ENCODE measurements around the gene MSMO1. TPM values are rescaled to one million over a fixed set of nuclear protein-coding genes. Genes with fewer than 3 reads are reported as not detected.
A peak's percentile ranks its signal among the peaks of the same experiment; 100 is the strongest.
"Not testable (repeated sequence)": the region's sequence is repeated elsewhere in the genome, so short reads cannot be mapped to it uniquely, and the experiment has no call there.

The MSMO1 gene
- total and polyA plus RNA-seq, 4 donors: 11.2 to 34.1 (median 19.1) TPM

DNA sequence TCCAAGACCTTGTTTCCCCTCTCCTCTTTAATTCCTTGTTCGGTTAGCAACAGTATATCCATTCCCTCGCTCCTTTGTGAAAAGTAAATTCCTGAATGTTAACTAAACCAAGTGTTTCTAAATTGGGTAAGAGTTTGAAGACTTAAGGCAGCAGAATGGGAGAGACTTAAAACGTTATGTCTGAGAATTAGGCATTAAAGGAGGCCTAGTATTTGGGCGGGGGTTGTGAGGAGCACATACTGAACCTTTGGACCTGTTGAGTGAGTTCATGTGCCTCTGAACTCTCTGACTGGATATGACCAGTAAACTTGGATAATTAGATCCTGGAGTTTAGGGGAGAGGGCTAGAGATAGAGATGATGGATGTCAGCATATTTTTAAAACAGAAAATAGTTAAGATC is 1.2 kb downstream of the MSMO1 start:
- intact Hi-C loops (cut with DNase I): loop anchor here in 1 of 2 donors (10.0 kb wide), 1 partner anchor 124 kb away; the partner anchor contains the start of gene KLHL2
- H3K4me3 ChIP-seq (ENCODE audit: low read length in 2 of 2): peak overlapping the region in 1 of 2 donors; percentile 3
- ATAC-seq (ENCODE audit: low FRiP score) (no peak), DNase-seq (no peak)
- H3K36me3 ChIP-seq (ENCODE audit: control insufficient read depth in 1 of 2, insufficient read depth in 2 of 2, low read length in 1 of 2): no peaks in the 10 kb centered on the region
- 14 to 20% methylated on average over 4 of the region's 4 CpGs for WGBS, 2 donors
- no peak overlapping the region for H3K27ac ChIP-seq (ENCODE audit: low read depth in 1 of 2, low read length in 2 of 2)
- H3K27me3 ChIP-seq (ENCODE audit: control insufficient read depth in 1 of 2, insufficient read depth in 2 of 2, low read length in 1 of 2): no peaks in the 10 kb centered on the region
- peaks cover 0 to 2% of the 10 kb centered on the region in 2 donors for H3K4me1 ChIP-seq (ENCODE audit: control insufficient read depth in 1 of 2, insufficient read depth in 2 of 2, low read length in 2 of 2)
- H3K9me3 ChIP-seq (ENCODE audit: control insufficient read depth, low read length): no peaks in the 10 kb centered on the region

DNA sequence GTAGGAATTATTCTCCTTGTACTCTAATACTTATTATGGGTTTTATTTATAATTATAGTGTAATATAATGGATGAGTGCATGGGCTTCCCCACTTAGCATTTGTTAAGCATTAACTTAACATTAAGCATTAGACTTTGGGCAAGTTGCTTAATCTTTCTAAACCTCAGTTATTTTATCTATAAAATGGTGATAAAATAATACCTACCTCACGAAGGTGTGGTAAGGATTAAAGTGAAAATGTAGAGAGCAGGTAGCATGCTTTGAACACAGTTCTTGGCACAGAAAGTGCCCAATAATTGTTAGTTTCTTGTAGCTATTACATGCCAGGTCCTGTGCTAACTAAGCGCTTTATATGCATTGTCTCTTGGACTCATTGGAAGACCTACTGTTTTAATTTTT is 2.6 kb downstream of the MSMO1 start:
- Histone ChIP-seq H3K4me3 (ENCODE audit: low read length in 2 of 2) (no peak overlapping the region), H3K27ac (ENCODE audit: low read depth in 1 of 2, low read length in 2 of 2) (no peak overlapping the region), H3K36me3 (ENCODE audit: control insufficient read depth in 1 of 2, insufficient read depth in 2 of 2, low read length in 1 of 2) (no peaks in the 10 kb centered on the region), H3K27me3 (ENCODE audit: control insufficient read depth in 1 of 2, insufficient read depth in 2 of 2, low read length in 1 of 2) (no peaks in the 10 kb centered on the region), H3K9me3 (ENCODE audit: control insufficient read depth, low read length) (no peaks in the 10 kb centered on the region), H3K4me1 (ENCODE audit: control insufficient read depth in 1 of 2, insufficient read depth in 2 of 2, low read length in 2 of 2) (peaks cover 0 to 2% of the 10 kb centered on the region in 2 donors)
- 95 to 97% methylated on average over 2 of the region's 2 CpGs for WGBS, 2 donors
- no peak for ATAC-seq (ENCODE audit: low FRiP score)
- no peak for DNase-seq
- intact Hi-C loops (cut with DNase I): no loop called here

DNA sequence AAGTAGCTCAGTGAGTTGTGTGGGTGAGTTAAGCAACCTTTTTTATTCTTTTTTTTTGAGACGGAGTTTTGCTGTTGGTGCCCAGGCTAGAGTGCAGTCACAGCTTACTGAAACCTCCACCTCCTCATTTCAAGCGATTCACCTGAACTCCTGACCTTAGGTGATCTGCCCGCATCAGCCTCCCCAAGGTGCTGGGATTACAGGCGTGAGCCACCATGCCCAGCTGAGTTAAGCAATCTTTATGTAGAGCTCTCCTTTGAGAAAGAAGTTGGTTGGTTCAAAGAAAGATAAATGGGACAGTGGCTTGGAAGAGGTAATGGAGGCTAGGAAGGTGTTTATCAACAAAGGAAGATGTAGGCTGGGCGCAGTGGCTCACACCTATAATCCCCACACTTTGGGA is 3.2 kb downstream of the MSMO1 start:
- Histone ChIP-seq H3K27ac (ENCODE audit: low read depth in 1 of 2, low read length in 2 of 2) (no peak overlapping the region), H3K27me3 (ENCODE audit: control insufficient read depth in 1 of 2, insufficient read depth in 2 of 2, low read length in 1 of 2) (no peaks in the 10 kb centered on the region), H3K4me1 (ENCODE audit: control insufficient read depth in 1 of 2, insufficient read depth in 2 of 2, low read length in 2 of 2) (peaks cover 0 to 2% of the 10 kb centered on the region in 2 donors), H3K4me3 (ENCODE audit: low read length in 2 of 2) (no peak overlapping the region), H3K9me3 (ENCODE audit: control insufficient read depth, low read length) (no peaks in the 10 kb centered on the region), H3K36me3 (ENCODE audit: control insufficient read depth in 1 of 2, insufficient read depth in 2 of 2, low read length in 1 of 2) (no peaks in the 10 kb centered on the region)
- no peak for DNase-seq
- WGBS, 2 donors: 85 to 88% methylated on average over 5 of the region's 5 CpGs
- intact Hi-C loops (cut with DNase I): no loop called here
- ATAC-seq (ENCODE audit: low FRiP score): no peak

DNA sequence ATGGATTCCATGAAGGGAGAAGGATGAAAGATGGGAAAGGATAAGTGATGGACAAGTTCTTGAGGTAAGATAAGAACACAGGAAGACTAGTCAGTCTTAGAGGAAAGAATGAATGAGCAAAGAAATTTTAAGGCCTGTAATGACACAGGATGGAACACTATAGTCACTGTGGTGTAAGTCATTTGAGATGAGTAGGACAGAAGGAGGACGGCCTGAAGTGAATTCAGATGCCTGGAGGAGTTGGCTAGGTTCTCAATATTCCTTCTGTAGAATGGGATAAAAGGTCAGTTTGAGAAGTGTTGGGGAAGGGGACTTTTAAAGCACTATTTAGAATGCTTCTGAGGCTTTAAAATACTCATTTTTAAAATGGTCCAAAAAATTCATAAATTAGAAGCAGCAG is 3.9 kb downstream of the MSMO1 start:
- WGBS, 2 donors: 86 to 89% methylated on average over 1 of the region's 1 CpG
- ATAC-seq (ENCODE audit: low FRiP score) (no peak), DNase-seq (no peak)
- Histone ChIP-seq H3K4me3 (ENCODE audit: low read length in 2 of 2) (no peak overlapping the region), H3K27me3 (ENCODE audit: control insufficient read depth in 1 of 2, insufficient read depth in 2 of 2, low read length in 1 of 2) (no peaks in the 10 kb centered on the region), H3K27ac (ENCODE audit: low read depth in 1 of 2, low read length in 2 of 2) (no peak overlapping the region), H3K4me1 (ENCODE audit: control insufficient read depth in 1 of 2, insufficient read depth in 2 of 2, low read length in 2 of 2) (peaks cover 0 to 2% of the 10 kb centered on the region in 2 donors), H3K36me3 (ENCODE audit: control insufficient read depth in 1 of 2, insufficient read depth in 2 of 2, low read length in 1 of 2) (no peaks in the 10 kb centered on the region), H3K9me3 (ENCODE audit: control insufficient read depth, low read length) (no peaks in the 10 kb centered on the region)
- intact Hi-C loops (cut with DNase I): no loop called here

DNA sequence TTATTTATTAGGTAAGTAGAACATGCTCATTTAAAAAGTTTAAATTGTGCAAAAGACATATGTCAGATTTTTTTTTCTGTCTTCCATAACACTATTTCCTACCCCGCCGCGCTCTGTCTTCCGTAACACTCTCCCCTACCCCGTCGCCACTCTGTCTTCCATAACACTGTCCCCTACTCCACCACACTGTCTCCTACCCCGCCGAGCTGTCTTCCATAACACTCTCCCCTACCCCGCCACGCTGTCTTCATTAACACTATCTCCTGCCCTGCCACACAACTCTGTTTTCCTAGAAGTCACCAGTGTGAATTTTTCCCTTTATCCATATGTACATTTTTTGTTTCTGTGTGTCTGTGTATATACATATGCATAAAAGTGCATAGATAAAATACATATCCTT is 4.4 kb downstream of the MSMO1 start:
- no peak for ATAC-seq (ENCODE audit: low FRiP score)
- Histone ChIP-seq H3K4me3 (ENCODE audit: low read length in 2 of 2) (no peak overlapping the region), H3K27ac (ENCODE audit: low read depth in 1 of 2, low read length in 2 of 2) (no peak overlapping the region), H3K27me3 (ENCODE audit: control insufficient read depth in 1 of 2, insufficient read depth in 2 of 2, low read length in 1 of 2) (no peaks in the 10 kb centered on the region), H3K9me3 (ENCODE audit: control insufficient read depth, low read length) (no peaks in the 10 kb centered on the region), H3K4me1 (ENCODE audit: control insufficient read depth in 1 of 2, insufficient read depth in 2 of 2, low read length in 2 of 2) (peaks cover 2 to 3% of the 10 kb centered on the region in 2 donors), H3K36me3 (ENCODE audit: control insufficient read depth in 1 of 2, insufficient read depth in 2 of 2, low read length in 1 of 2) (no peaks in the 10 kb centered on the region)
- 70 to 81% methylated on average over 10 of the region's 10 CpGs for WGBS, 2 donors
- DNase-seq: no peak
- intact Hi-C loops (cut with DNase I): no loop called here

DNA sequence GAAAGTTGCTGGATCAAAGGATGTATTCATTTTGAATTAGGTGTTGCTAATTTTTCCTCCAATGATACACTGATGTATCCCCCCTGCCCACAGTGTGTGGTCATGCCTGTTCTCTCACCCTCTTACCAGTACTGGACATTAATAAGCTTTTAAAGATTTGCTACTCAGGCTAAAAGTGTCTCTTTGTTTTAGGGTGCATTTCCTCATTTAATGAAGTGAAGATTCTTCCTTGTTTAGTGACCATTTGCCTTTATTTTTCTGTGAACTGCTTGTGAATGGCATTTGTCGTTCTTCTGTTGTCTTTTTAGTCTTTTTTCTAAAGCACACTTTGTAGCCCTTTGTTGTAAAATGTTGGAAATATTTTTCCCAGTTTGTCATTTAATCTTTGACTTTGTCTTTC is 5.0 kb downstream of the MSMO1 start:
- intact Hi-C loops (cut with DNase I): no loop called here
- Histone ChIP-seq H3K27ac (ENCODE audit: low read depth in 1 of 2, low read length in 2 of 2) (no peak overlapping the region), H3K36me3 (ENCODE audit: control insufficient read depth in 1 of 2, insufficient read depth in 2 of 2, low read length in 1 of 2) (no peaks in the 10 kb centered on the region), H3K27me3 (ENCODE audit: control insufficient read depth in 1 of 2, insufficient read depth in 2 of 2, low read length in 1 of 2) (no peaks in the 10 kb centered on the region), H3K4me1 (ENCODE audit: control insufficient read depth in 1 of 2, insufficient read depth in 2 of 2, low read length in 2 of 2) (peaks cover 2 to 7% of the 10 kb centered on the region in 2 donors), H3K9me3 (ENCODE audit: control insufficient read depth, low read length) (no peaks in the 10 kb centered on the region), H3K4me3 (ENCODE audit: low read length in 2 of 2) (no peak overlapping the region)
- WGBS, 2 donors: 39 to 50% methylated on average over 1 of the region's 1 CpG
- ATAC-seq (ENCODE audit: low FRiP score) (no peak), DNase-seq (no peak)

DNA sequence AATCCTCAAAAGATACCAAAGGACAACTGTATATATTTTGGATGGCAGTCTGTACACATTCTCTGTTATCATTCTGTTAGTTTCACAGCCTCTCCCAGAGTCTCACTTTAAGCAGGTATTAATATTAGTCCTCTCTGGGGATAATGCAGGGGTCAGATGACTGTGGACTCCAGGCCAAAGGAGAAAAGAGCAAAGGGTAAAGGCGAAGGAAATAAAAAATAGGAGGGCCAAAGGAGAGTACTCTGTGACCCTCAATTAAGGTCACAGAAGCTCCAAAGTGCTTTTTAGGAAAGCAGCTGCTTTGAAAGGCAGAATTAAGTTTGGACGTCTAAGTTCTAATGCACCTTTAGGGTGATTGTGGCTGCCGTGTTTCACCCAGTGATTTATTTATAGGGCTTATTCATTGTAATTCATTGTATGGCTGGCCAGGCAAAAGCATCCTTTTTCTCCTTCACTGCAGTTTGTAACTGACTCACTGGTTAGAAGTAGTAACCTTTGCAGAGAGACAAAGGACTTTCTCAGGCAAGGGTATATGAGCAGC is 7.8 kb downstream of the MSMO1 start:
- no peaks in the 10 kb centered on the region for H3K36me3 ChIP-seq (ENCODE audit: control insufficient read depth in 1 of 2, insufficient read depth in 2 of 2, low read length in 1 of 2)
- 64 to 65% methylated on average over 3 of the region's 3 CpGs for WGBS, 2 donors
- ATAC-seq (ENCODE audit: low FRiP score) (no peak), DNase-seq (no peak)
- no peaks in the 10 kb centered on the region for H3K27me3 ChIP-seq (ENCODE audit: control insufficient read depth in 1 of 2, insufficient read depth in 2 of 2, low read length in 1 of 2)
- H3K4me3 ChIP-seq (ENCODE audit: low read length in 2 of 2): no peak overlapping the region
- no peaks in the 10 kb centered on the region for H3K9me3 ChIP-seq (ENCODE audit: control insufficient read depth, low read length)
- no peak overlapping the region for H3K27ac ChIP-seq (ENCODE audit: low read depth in 1 of 2, low read length in 2 of 2)
- intact Hi-C loops (cut with DNase I): no loop called here
- peaks cover 0 to 7% of the 10 kb centered on the region in 2 donors for H3K4me1 ChIP-seq (ENCODE audit: control insufficient read depth in 1 of 2, insufficient read depth in 2 of 2, low read length in 2 of 2)

DNA sequence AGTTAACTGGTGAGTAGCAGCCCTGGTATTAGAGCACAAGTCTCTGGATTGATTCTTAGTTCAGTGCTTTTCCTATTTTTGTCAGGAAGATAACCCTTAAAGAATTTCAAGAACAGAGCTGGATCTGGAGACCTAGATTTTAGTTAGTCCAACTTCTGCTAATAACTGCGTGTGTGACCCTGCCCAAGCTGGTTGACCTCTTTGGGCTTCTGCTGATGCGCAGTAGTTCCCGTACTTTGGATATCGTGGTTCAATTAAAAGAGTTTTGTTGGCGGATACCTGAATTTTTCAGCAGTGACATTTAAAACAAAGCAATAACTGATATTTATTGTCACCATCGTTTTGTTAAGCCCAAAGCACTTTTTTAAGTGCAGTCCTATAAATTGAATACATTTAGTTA is 9.3 kb downstream of the MSMO1 start:
- Histone ChIP-seq H3K4me1 (ENCODE audit: control insufficient read depth in 1 of 2, insufficient read depth in 2 of 2, low read length in 2 of 2) (peaks cover 0 to 7% of the 10 kb centered on the region in 2 donors), H3K36me3 (ENCODE audit: control insufficient read depth in 1 of 2, insufficient read depth in 2 of 2, low read length in 1 of 2) (no peaks in the 10 kb centered on the region), H3K27ac (ENCODE audit: low read depth in 1 of 2, low read length in 2 of 2) (no peak overlapping the region), H3K4me3 (ENCODE audit: low read length in 2 of 2) (no peak overlapping the region), H3K27me3 (ENCODE audit: control insufficient read depth in 1 of 2, insufficient read depth in 2 of 2, low read length in 1 of 2) (no peaks in the 10 kb centered on the region), H3K9me3 (ENCODE audit: control insufficient read depth, low read length) (no peaks in the 10 kb centered on the region)
- 78 to 87% methylated on average over 6 of the region's 6 CpGs for WGBS, 2 donors
- intact Hi-C loops (cut with DNase I): no loop called here
- no peak for ATAC-seq (ENCODE audit: low FRiP score)
- no peak for DNase-seq

DNA sequence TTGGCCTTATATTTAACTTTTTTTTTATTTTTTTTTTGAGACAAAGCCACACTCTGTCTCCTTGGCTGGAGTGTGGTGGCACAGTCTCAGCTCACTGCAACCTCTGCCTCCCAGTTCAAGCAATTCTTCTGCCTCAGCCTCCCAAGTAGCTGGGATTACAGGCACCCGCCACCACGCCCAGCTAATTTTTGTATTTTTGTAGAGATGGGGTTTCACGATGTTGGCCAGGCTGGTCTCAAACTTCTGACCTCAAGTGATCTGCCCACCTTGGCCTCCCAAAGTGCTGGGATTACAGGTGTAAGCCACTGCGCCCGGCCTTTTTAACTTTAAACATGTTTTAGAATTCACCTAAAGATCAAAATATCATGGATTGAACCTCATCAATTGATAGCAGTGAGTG is 14.9 kb downstream of the MSMO1 start:
- H3K4me1 ChIP-seq (ENCODE audit: control insufficient read depth in 1 of 2, insufficient read depth in 2 of 2, low read length in 2 of 2); intact Hi-C loops (cut with DNase I); H3K9me3 ChIP-seq (ENCODE audit: control insufficient read depth, low read length); DNase-seq; H3K27ac ChIP-seq (ENCODE audit: low read depth in 1 of 2, low read length in 2 of 2); H3K36me3 ChIP-seq (ENCODE audit: control insufficient read depth in 1 of 2, insufficient read depth in 2 of 2, low read length in 1 of 2); H3K27me3 ChIP-seq (ENCODE audit: control insufficient read depth in 1 of 2, insufficient read depth in 2 of 2, low read length in 1 of 2); ATAC-seq (ENCODE audit: low FRiP score); H3K4me3 ChIP-seq (ENCODE audit: low read length in 2 of 2): not testable (repeated sequence)
- 95 to 97% methylated on average over 5 of the region's 5 CpGs for WGBS, 2 donors

Measured in aorta (tissue), 5 donors.